Keratinocyte (primary cell): ENCODE measurements around the gene LRRC51. TPM values are rescaled to one million over a fixed set of nuclear protein-coding genes. Genes with fewer than 3 reads are reported as not detected.

Experiments
- DNase-seq: peaks from one replicate; pipeline ENCODE4 v3.0.0-alpha.2; 2011; ENCODE audit warnings: low read depth, missing footprints, low spot score
- FAIRE-seq: peaks from 2 replicates; lab custom pipeline; 2011; peaks lifted over from hg19 to GRCh38; lab: Jason Lieb, UNC
- H2AFZ ChIP-seq: 2 replicates; pipeline ENCODE4 v1.6.0; 2012; ENCODE audit warnings: low read length, control low read depth, inconsistent platforms; ENCODE audit not compliant: control insufficient read depth
- H3K27ac ChIP-seq: 2 replicates; pipeline ENCODE4 v1.5.1; 2011; ENCODE audit warnings: low read length; ENCODE audit not compliant: control insufficient read depth, insufficient read depth
- H3K27me3 ChIP-seq: 3 replicates; pipeline ENCODE4 v1.6.0; 2011; ENCODE audit warnings: low read length; ENCODE audit not compliant: control insufficient read depth, insufficient read depth; ENCODE audit errors: extremely low read depth
- H3K36me3 ChIP-seq, 2 experiments: 2 replicates in 1 of 2; 3 replicates in 1 of 2; pipeline ENCODE4 v1.5.1; 2011; ENCODE audit warnings: low read length in 2 of 2, mild to moderate bottlenecking in 1 of 2; ENCODE audit not compliant: control insufficient read depth in 2 of 2, insufficient read depth in 2 of 2; ENCODE audit errors: extremely low read depth in 1 of 2
- H3K4me1 ChIP-seq: 3 replicates; pipeline ENCODE4 v1.5.1; 2011; ENCODE audit warnings: low read length; ENCODE audit not compliant: control insufficient read depth, insufficient read depth; ENCODE audit errors: extremely low read depth
- H3K4me2 ChIP-seq: 3 replicates; pipeline ENCODE4 v1.6.0; 2011; ENCODE audit warnings: low read depth, low read length; ENCODE audit not compliant: control insufficient read depth, insufficient read depth; ENCODE audit errors: extremely low read depth
- H3K4me3 ChIP-seq, 3 experiments: fragments of 200-600 bp in 1 of 3; sonication (generic) in 1 of 3; 2 replicates in 2 of 3; 3 replicates in 1 of 3; pipeline ENCODE4 v1.5.1; 2011 to 2016; ENCODE audit warnings: low read length in 3 of 3, mild to moderate bottlenecking in 3 of 3, control low read depth in 2 of 3, inconsistent platforms in 1 of 3, low read depth in 1 of 3, mixed read lengths in 1 of 3, mixed run types in 1 of 3, moderate library complexity in 1 of 3; ENCODE audit not compliant: control insufficient read depth in 2 of 3, insufficient read depth in 2 of 3; ENCODE audit errors: extremely low read depth in 1 of 3
- H3K79me2 ChIP-seq: 2 replicates; pipeline ENCODE4 v1.6.0; 2012; ENCODE audit warnings: low read length; ENCODE audit not compliant: control insufficient read depth, insufficient read depth
- H3K9ac ChIP-seq: 3 replicates; pipeline ENCODE4 v1.6.0; 2011; ENCODE audit warnings: low read length; ENCODE audit not compliant: control insufficient read depth, insufficient read depth; ENCODE audit errors: extremely low read depth
- H3K9me1 ChIP-seq: 3 replicates; pipeline ENCODE4 v1.6.0; 2011; ENCODE audit warnings: low read length; ENCODE audit not compliant: control insufficient read depth, insufficient read depth; ENCODE audit errors: extremely low read depth
- H3K9me3 ChIP-seq: 2 replicates; pipeline ENCODE4 v1.5.1; 2012; ENCODE audit warnings: low read depth, low read length; ENCODE audit not compliant: control insufficient read depth
- H4K20me1 ChIP-seq: 3 replicates; pipeline ENCODE4 v1.6.0; 2011; ENCODE audit warnings: low read length; ENCODE audit not compliant: control insufficient read depth, insufficient read depth; ENCODE audit errors: extremely low read depth
- EZH2 ChIP-seq: IDR thresholded peaks from one replicate; pipeline ENCODE4 v1.6.1; 2012; ENCODE audit warnings: inconsistent platforms, mild to moderate bottlenecking, low read length, moderate library complexity
- dilution Hi-C: fragments of 300-500 bp; cut with MboI; formaldehyde crosslinking; loops from one replicate; pipeline ENCODE4 v1.7.0; 2020; ENCODE audit warnings: low sequenced_read_pairs; ENCODE audit not compliant: extremely low pct_ligation_motif_present
- polyA plus RNA-seq, 5 experiments: library from polyadenylated mRNA; depleted of rRNA in 3 of 5; stranded (reverse) in 3 of 5; stranded (forward) in 1 of 5; unstranded in 1 of 5; fragments of >200 nt; gene quantifications; 1 replicate in 1 of 5; 2 replicates in 3 of 5; 3 replicates in 1 of 5; pipeline versions ENCODE4 v1.2.1 to v1.2.3, GENCODE V29; 2011 to 2012; ENCODE audit warnings: missing spikeins in 2 of 5, low read depth in 1 of 5, low replicate concordance in 1 of 5
- TF ChIP-seq, protein P1 (sequence below), 3 experiments: IDR thresholded peaks in 1 of 3; conservative IDR thresholded peaks in 1 of 3; optimal IDR thresholded peaks in 1 of 3; 2 replicates in 2 of 3; 3 replicates in 1 of 3; pipeline versions ENCODE3 to v1.5.1; 2011; ENCODE audit warnings: low read length in 3 of 3, mild to moderate bottlenecking in 3 of 3, moderate library complexity in 2 of 3, control low read depth in 1 of 3, inconsistent platforms in 1 of 3; ENCODE audit not compliant: insufficient read depth in 2 of 3; ENCODE audit errors: extremely low read depth in 1 of 3

The LRRC51 gene
- polyA plus RNA-seq, 1 donor (not counting 4 experiments of a cell fraction or from before 2014, with no cell fraction given): 5.2 TPM

DNA sequence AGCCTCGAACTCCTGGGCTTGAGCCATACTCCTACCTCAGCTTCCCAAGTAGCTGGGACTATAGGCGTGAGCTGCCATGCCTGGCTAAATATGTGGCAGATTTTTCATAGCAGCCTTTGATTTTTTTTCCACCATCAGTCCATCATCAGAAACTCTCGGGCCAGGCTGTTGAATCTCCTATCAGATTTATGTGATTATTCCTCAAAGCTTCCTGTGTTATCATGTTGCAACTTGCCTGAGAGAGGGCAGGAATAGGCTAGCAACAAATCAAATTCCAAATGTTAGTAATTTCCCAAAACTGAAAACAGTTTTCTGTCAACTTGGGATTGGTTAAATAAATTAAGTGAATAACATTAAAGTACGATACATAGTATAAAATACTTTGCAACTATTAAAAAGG is 3.4 kb downstream of the LRRC51 start:
- H3K9me3 ChIP-seq: no peaks in the 10 kb centered on the region
- no peak for DNase-seq
- H3K4me2 ChIP-seq: peak overlapping the region; percentile 58
- dilution Hi-C loops: no loop called here
- H3K36me3 ChIP-seq: peaks cover 0 to 7% of the 10 kb centered on the region in 2 experiments
- no peak overlapping the region for H3K4me3 ChIP-seq
- peaks cover 10% of the 10 kb centered on the region for H3K79me2 ChIP-seq
- H3K9me1 ChIP-seq: no peaks in the 10 kb centered on the region
- peak overlapping the region; percentile 41 for H3K9ac ChIP-seq
- no peak for FAIRE-seq
- H3K27ac ChIP-seq: peak overlapping the region; percentile 56
- peaks cover 40% of the 10 kb centered on the region for H3K4me1 ChIP-seq
- TF ChIP-seq EZH2: no peak
- TF ChIP-seq, protein P1, sequence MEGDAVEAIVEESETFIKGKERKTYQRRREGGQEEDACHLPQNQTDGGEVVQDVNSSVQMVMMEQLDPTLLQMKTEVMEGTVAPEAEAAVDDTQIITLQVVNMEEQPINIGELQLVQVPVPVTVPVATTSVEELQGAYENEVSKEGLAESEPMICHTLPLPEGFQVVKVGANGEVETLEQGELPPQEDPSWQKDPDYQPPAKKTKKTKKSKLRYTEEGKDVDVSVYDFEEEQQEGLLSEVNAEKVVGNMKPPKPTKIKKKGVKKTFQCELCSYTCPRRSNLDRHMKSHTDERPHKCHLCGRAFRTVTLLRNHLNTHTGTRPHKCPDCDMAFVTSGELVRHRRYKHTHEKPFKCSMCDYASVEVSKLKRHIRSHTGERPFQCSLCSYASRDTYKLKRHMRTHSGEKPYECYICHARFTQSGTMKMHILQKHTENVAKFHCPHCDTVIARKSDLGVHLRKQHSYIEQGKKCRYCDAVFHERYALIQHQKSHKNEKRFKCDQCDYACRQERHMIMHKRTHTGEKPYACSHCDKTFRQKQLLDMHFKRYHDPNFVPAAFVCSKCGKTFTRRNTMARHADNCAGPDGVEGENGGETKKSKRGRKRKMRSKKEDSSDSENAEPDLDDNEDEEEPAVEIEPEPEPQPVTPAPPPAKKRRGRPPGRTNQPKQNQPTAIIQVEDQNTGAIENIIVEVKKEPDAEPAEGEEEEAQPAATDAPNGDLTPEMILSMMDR (optimal IDR thresholded peaks at IDR 0.05 in 1 of 3, IDR thresholded peaks at IDR 0.05 in 1 of 3, conservative IDR thresholded peaks at IDR 0.05 in 1 of 3; ENCODE audit: extremely low read depth in 1 of 3, insufficient read depth in 2 of 3, low read length in 3 of 3): no peak
- no peaks in the 10 kb centered on the region for H3K27me3 ChIP-seq
- H4K20me1 ChIP-seq: no peaks in the 10 kb centered on the region
- H2AFZ ChIP-seq: no peak overlapping the region

DNA sequence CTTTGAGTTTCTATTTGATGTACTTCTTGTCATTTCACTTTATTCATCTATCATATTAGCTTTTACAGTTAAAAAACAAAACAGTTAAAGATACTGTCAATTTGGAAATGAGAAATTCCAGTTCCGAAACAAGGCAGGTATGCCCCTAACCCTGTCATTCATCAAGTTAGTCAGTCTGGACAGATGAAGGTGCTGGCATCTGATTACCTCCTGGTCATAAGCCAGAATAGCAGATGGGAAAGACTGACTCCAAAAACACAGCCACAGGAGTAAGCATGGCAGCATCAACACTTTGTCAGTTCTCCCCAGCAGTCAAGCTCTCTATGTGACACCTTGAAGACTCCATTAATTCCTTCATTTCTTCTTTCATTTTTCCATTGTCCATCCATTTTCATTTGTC is 4.3 kb downstream of the LRRC51 start:
- H3K4me1 ChIP-seq: peaks cover 37% of the 10 kb centered on the region
- TF ChIP-seq, protein P1 (optimal IDR thresholded peaks at IDR 0.05 in 1 of 3, IDR thresholded peaks at IDR 0.05 in 1 of 3, conservative IDR thresholded peaks at IDR 0.05 in 1 of 3; ENCODE audit: extremely low read depth in 1 of 3, insufficient read depth in 2 of 3, low read length in 3 of 3): no peak
- no peak for TF ChIP-seq EZH2
- no peak for DNase-seq
- H3K27ac ChIP-seq: peak overlapping the region; percentile 56
- no peaks in the 10 kb centered on the region for H3K9me3 ChIP-seq
- FAIRE-seq: no peak
- H3K79me2 ChIP-seq: peaks cover under 1% of the 10 kb centered on the region
- H3K36me3 ChIP-seq: peaks cover 0 to 12% of the 10 kb centered on the region in 2 experiments
- no peaks in the 10 kb centered on the region for H4K20me1 ChIP-seq
- no peak overlapping the region for H2AFZ ChIP-seq
- no peaks in the 10 kb centered on the region for H3K9me1 ChIP-seq
- no peak overlapping the region for H3K4me2 ChIP-seq
- no peaks in the 10 kb centered on the region for H3K27me3 ChIP-seq
- no peak overlapping the region for H3K9ac ChIP-seq
- H3K4me3 ChIP-seq: no peak overlapping the region
- dilution Hi-C loops: no loop called here
